ENCODE measurements around the gene MCEE.
"Not testable (repeated sequence)": the region's sequence is repeated elsewhere in the genome, so short reads cannot be mapped to it uniquely, and the experiment has no call there.

The MCEE gene

GRCh38 chr2:71125506-71126294, 4.3 kb downstream of the MCEE start:
- no peak for FAIRE-seq

- no peak for FAIRE-seq
These were observed 7.4 kb downstream of the MCEE start for GRCh38 chr2:71122387-71123298.

GRCh38 chr2:71121479-71121878, 8.6 kb downstream of the MCEE start:
- FAIRE-seq, result no peak

- FAIRE-seq, result no peak
These were observed 9.8 kb downstream of the MCEE start for GRCh38 chr2:71120195-71120594.

GRCh38 chr2:71117063-71117462, 13.0 kb downstream of the MCEE start:
- no peak for FAIRE-seq

GRCh38 chr2:71113843-71114242, 16.2 kb downstream of the MCEE start:
- no peak for FAIRE-seq

- no peak for FAIRE-seq
These were observed 21.9 kb downstream of the MCEE start for GRCh38 chr2:71108091-71108490.

- FAIRE-seq, result not testable (repeated sequence)
These were observed 23.6 kb downstream of the MCEE start for GRCh38 chr2:71106463-71106862.

- FAIRE-seq, result no peak
These were observed 26.2 kb downstream of the MCEE start for GRCh38 chr2:71103809-71104208.

- no peak for FAIRE-seq
These were observed 26.9 kb downstream of the MCEE start for GRCh38 chr2:71102981-71103681.

- no peak for FAIRE-seq
These were observed 28.4 kb downstream of the MCEE start for GRCh38 chr2:71101656-71102055.

- peak; percentile 95 for FAIRE-seq
These were observed 29.6 kb downstream of the MCEE start for GRCh38 chr2:71100195-71100964.

GRCh38 chr2:71092491-71093260, 37.4 kb downstream of the MCEE start:
- not testable (repeated sequence) for FAIRE-seq

- not testable (repeated sequence) for FAIRE-seq
These were observed 38.2 kb downstream of the MCEE start for GRCh38 chr2:71091808-71092207.

- not testable (repeated sequence) for FAIRE-seq
These were observed 40.6 kb downstream of the MCEE start for GRCh38 chr2:71089475-71089874.

GRCh38 chr2:71085325-71086003, 44.6 kb downstream of the MCEE start:
- FAIRE-seq, result not testable (repeated sequence)

GRCh38 chr2:71083752-71084312, 46.2 kb downstream of the MCEE start:
- FAIRE-seq, result not testable (repeated sequence)

- FAIRE-seq, result not testable (repeated sequence)
These were observed 46.7 kb downstream of the MCEE start for GRCh38 chr2:71083297-71083696.

GRCh38 chr2:71082402-71083252, 47.4 kb downstream of the MCEE start:
- no peak for FAIRE-seq

- FAIRE-seq, result no peak
These were observed 51.4 kb downstream of the MCEE start for GRCh38 chr2:71078624-71079023.
